Measurements from ENCODE around the gene LTBP3. TPM values are rescaled to one million over a fixed set of nuclear protein-coding genes. Genes with fewer than 3 reads are reported as not detected.

Gene LTBP3
- total and polyA plus RNA-seq, 9 of the 15 experiments (the other 6 are each of a cell fraction or from before 2014, with no cell fraction given), result 0.06 to 20.5 (median 4.8) TPM

DNA sequence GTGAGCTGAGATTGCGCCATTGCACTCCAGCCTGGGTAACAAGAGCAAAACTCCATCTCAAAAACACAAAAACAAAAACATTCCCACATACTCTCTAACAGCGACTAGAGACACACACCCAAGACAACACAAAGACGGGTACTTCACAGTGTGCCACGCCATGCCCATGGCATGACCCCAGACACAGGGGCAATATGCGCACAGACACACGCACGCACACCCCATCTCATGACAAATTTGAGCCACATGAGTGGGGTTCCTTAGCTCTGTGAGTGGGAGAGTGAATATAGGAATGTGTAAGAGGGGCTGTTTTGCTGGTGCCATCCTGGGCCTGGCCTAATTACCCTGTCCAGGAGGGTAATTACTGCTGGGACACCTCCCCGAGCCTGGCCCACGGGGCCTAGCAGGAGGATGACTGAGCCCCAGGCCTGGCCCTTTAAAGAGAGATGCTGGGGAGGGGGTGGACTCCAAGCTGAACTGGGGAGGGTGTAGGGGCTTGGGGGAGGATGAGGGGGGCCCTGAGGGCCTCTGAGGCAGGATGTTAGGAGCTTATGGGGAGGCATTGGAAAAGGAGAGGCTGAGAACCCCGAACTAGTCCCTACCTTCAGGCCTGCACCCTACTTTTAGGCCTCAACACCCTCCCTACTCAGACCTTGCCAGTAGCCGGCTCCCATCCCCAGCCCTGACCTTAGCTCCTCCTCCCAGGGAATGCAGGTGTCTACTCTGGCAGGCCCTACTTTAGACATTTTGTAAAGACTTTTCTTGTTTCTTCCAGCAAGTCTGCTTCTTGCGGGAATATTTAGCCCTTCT, 1.5 kb downstream of the LTBP3 start:
- H4K20me1 ChIP-seq (replicated peaks; ENCODE audit: control insufficient read depth, insufficient read depth, low read length), result 0 out of 2 replicates have a peak, but pooled peaks cover 3% of the 10 kb centered on the region
- no TSS peak for BruUV-seq (replicated peaks)
- no peaks in the 10 kb centered on the region for H3K79me2 ChIP-seq (ENCODE audit: control insufficient read depth, insufficient read depth, low read length)
- FAIRE-seq, result peak; percentile 54
- ATAC-seq, result no peak
- peak overlapping the region; percentile 40; the same call in 2 of the 3 replicates for H3K27ac ChIP-seq (ENCODE audit: extremely low read depth, low read depth, low read length)
- no peak for DNase-seq (ENCODE audit: extremely low read depth in 1 of 4, low spot score in 3 of 4)
- H3K36me3 ChIP-seq (ENCODE audit: control insufficient read depth, insufficient read depth, low read length), result no peaks in the 10 kb centered on the region
- in situ Hi-C loops (cut with MboI), result no loop called here
- POLR2A ChIA-PET, result interaction anchor here (0.6 to 1.7 kb wide), 6 partner anchors 26 to 295 kb away, joined by 3 to 9 read pairs (median 4); partner anchors contain the start of genes MALAT1 and POLA2
- peak overlapping the region; percentile 56 for H2AFZ ChIP-seq (ENCODE audit: low read depth, low read length)
- H3K9me3 ChIP-seq (replicated peaks; ENCODE audit: control insufficient read depth, insufficient read depth, low read depth, low read length), result no peaks in the 10 kb centered on the region
- peak overlapping the region; percentile 41; the same call in 1 of the 2 replicates for H3K4me3 ChIP-seq
- WGBS (ENCODE audit: insufficient coverage, low coverage, missing lambda C conversion rate), result 73% methylated on average over 12 of the region's 12 CpGs
- no peaks in the 10 kb centered on the region for H3K27me3 ChIP-seq (ENCODE audit: control insufficient read depth in 2 of 2, insufficient read depth in 2 of 2, low read length in 2 of 2)
- CTCF ChIA-PET (ENCODE audit: low intra/inter-chr PET ratio), result no interaction called here
- TF ChIP-seq ZNF347 (CRISPR knock-in tag; IDR thresholded peaks at IDR 0.05; ENCODE audit: low read depth), result no peak
- TF ChIP-seq, protein P1, sequence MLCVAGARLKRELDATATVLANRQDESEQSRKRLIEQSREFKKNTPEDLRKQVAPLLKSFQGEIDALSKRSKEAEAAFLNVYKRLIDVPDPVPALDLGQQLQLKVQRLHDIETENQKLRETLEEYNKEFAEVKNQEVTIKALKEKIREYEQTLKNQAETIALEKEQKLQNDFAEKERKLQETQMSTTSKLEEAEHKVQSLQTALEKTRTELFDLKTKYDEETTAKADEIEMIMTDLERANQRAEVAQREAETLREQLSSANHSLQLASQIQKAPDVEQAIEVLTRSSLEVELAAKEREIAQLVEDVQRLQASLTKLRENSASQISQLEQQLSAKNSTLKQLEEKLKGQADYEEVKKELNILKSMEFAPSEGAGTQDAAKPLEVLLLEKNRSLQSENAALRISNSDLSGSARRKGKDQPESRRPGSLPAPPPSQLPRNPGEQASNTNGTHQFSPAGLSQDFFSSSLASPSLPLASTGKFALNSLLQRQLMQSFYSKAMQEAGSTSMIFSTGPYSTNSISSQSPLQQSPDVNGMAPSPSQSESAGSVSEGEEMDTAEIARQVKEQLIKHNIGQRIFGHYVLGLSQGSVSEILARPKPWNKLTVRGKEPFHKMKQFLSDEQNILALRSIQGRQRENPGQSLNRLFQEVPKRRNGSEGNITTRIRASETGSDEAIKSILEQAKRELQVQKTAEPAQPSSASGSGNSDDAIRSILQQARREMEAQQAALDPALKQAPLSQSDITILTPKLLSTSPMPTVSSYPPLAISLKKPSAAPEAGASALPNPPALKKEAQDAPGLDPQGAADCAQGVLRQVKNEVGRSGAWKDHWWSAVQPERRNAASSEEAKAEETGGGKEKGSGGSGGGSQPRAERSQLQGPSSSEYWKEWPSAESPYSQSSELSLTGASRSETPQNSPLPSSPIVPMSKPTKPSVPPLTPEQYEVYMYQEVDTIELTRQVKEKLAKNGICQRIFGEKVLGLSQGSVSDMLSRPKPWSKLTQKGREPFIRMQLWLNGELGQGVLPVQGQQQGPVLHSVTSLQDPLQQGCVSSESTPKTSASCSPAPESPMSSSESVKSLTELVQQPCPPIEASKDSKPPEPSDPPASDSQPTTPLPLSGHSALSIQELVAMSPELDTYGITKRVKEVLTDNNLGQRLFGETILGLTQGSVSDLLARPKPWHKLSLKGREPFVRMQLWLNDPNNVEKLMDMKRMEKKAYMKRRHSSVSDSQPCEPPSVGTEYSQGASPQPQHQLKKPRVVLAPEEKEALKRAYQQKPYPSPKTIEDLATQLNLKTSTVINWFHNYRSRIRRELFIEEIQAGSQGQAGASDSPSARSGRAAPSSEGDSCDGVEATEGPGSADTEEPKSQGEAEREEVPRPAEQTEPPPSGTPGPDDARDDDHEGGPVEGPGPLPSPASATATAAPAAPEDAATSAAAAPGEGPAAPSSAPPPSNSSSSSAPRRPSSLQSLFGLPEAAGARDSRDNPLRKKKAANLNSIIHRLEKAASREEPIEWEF (CRISPR knock-in tag; IDR thresholded peaks at IDR 0.05), result no peak
- no peak for TF ChIP-seq FIP1L1 (IDR thresholded peaks at IDR 0.05; ENCODE audit: low read depth, low read length, poor library complexity, severe bottlenecking)
- no peak for TF ChIP-seq GABPB2 (CRISPR knock-in tag; conservative IDR thresholded peaks at IDR 0.05)
- peak; percentile 71 for TF ChIP-seq CEBPB (tag; IDR thresholded peaks at IDR 0.05)
- no peak for TF ChIP-seq FOXP1 (CRISPR knock-in tag; IDR thresholded peaks at IDR 0.05)
- intact Hi-C loops (cut with micrococcal nuclease), result no loop called here
- no peak overlapping the region; a peak in 2 of 4 replicates for H3K9ac ChIP-seq (ENCODE audit: insufficient read depth in 1 of 2, low read depth in 2 of 2, low read length in 2 of 2)
- H3K4me2 ChIP-seq (ENCODE audit: insufficient read depth, low read length), result no peak overlapping the region; the same call in 1 of the 2 replicates
- peaks cover 69 to 90% of the 10 kb centered on the region in 2 experiments for H3K4me1 ChIP-seq (replicated peaks in 1 of 2; ENCODE audit: control insufficient read depth in 2 of 2, insufficient read depth in 2 of 2, low read length in 2 of 2)
- H3K9me1 ChIP-seq (ENCODE audit: control insufficient read depth, insufficient read depth, low read length), result no peaks in the 10 kb centered on the region
